Activated CD4-positive, alpha-beta T cell treated with anti-CD3 and anti-CD28 coated beads, Interleukin-2, amount 50 U/mL, for 48 hours (primary cell): ENCODE results near the gene GJB3.
"Not testable (repeated sequence)": the region's sequence is repeated elsewhere in the genome, so short reads cannot be mapped to it uniquely, and the experiment has no call there.

Experiments
- DNase-seq, 2 experiments: peaks; one replicate each; pipeline ENCODE4 v3.0.0-alpha.2; 2020

Gene GJB3

GRCh38 chr1:34786521-34787325 is 5.7 kb downstream of the GJB3 start:
- DNase-seq = peak; percentile 72 to 76

- no peak for DNase-seq
Observed at GRCh38 chr1:34787461-34788420, 6.7 kb downstream of the GJB3 start.

- DNase-seq = no peak
Observed at GRCh38 chr1:34790985-34791384, 10.0 kb downstream of the GJB3 start.

- no peak for DNase-seq
Observed at GRCh38 chr1:34792424-34792823, 11.4 kb downstream of the GJB3 start.

GRCh38 chr1:34792868-34793727 is 12.1 kb downstream of the GJB3 start, which contains the start of gene GJA4:
GJA4 (plus strand) TSS chr1:34792999; CDS start chr1:34794214, 1,215 bp downstream.
- no peak for DNase-seq

- no peak for DNase-seq
Observed at GRCh38 chr1:34794001-34794789, 13.2 kb downstream of the GJB3 start.

GRCh38 chr1:34794790-34795180 is 13.8 kb downstream of the GJB3 start:
- no peak for DNase-seq

GRCh38 chr1:34795916-34796315 is 14.9 kb downstream of the GJB3 start:
- no peak for DNase-seq

- no peak for DNase-seq
Observed at GRCh38 chr1:34796990-34797389, 16.0 kb downstream of the GJB3 start.

- peak in 1 of 2 experiments; percentile 41 for DNase-seq
Observed at GRCh38 chr1:34800214-34800613, 19.2 kb downstream of the GJB3 start.

GRCh38 chr1:34803770-34804169 is 22.8 kb downstream of the GJB3 start:
- DNase-seq = no peak

- DNase-seq = no peak
Observed at GRCh38 chr1:34806396-34806795, 25.4 kb downstream of the GJB3 start.

GRCh38 chr1:34808051-34808810 is 27.2 kb downstream of the GJB3 start:
- no peak for DNase-seq

- not testable (repeated sequence) for DNase-seq
Observed at GRCh38 chr1:34810781-34811180, 29.8 kb downstream of the GJB3 start.

GRCh38 chr1:34816332-34816731 is 35.3 kb downstream of the GJB3 start:
- no peak for DNase-seq

GRCh38 chr1:34816778-34817177 is 35.8 kb downstream of the GJB3 start:
- DNase-seq = no peak

GRCh38 chr1:34818862-34819261 is 37.8 kb downstream of the GJB3 start:
- not testable (repeated sequence) for DNase-seq

- no peak for DNase-seq
Observed at GRCh38 chr1:34822202-34822601, 41.2 kb downstream of the GJB3 start.

- DNase-seq = no peak
Observed at GRCh38 chr1:34824817-34825454, 43.9 kb downstream of the GJB3 start.

GRCh38 chr1:34825455-34826091 is 44.6 kb downstream of the GJB3 start:
- no peak for DNase-seq
